ENCODE measurements around the gene SIM2.
"Not testable (repeated sequence)": the region's sequence is repeated elsewhere in the genome, so short reads cannot be mapped to it uniquely, and the experiment has no call there.

The SIM2 gene

GRCh38 chr21:36698981-36699545 lies at the start of gene SIM2:
TSS of gene SIM2 (plus strand) at chr21:36699115. CDS start at chr21:36699747, 632 bp downstream.
- no peak for TF ChIP-seq CTCF (IDR thresholded peaks at IDR 0.05; ENCODE audit: low read depth, low read length, missing control alignments)
- peak within 1 kb of the TSS; percentile 24 for H3K4me3 ChIP-seq (replicated peaks; ENCODE audit: low read depth, low read length)
- DNase-seq (ENCODE audit: extremely low read depth, low read depth) = no peak

GRCh38 chr21:36654324-36654723 lies 44.6 kb upstream of the SIM2 start:
- no peak overlapping the region for H3K4me3 ChIP-seq (replicated peaks; ENCODE audit: low read depth, low read length)
- no peak for TF ChIP-seq CTCF (IDR thresholded peaks at IDR 0.05; ENCODE audit: low read depth, low read length, missing control alignments)
- no peak for DNase-seq (ENCODE audit: extremely low read depth, low read depth)

- TF ChIP-seq CTCF (IDR thresholded peaks at IDR 0.05; ENCODE audit: low read depth, low read length, missing control alignments) = no peak
- H3K4me3 ChIP-seq (replicated peaks; ENCODE audit: low read depth, low read length) = no peak overlapping the region
- no peak for DNase-seq (ENCODE audit: extremely low read depth, low read depth)
Measured at GRCh38 chr21:36654796-36655325, 44.1 kb upstream of the SIM2 start.

- H3K4me3 ChIP-seq (replicated peaks; ENCODE audit: low read depth, low read length) = no peak overlapping the region
- TF ChIP-seq CTCF (IDR thresholded peaks at IDR 0.05; ENCODE audit: low read depth, low read length, missing control alignments) = no peak
- DNase-seq (ENCODE audit: extremely low read depth, low read depth) = no peak
Measured at GRCh38 chr21:36656138-36656537, 42.8 kb upstream of the SIM2 start.

GRCh38 chr21:36657290-36657689 lies 41.6 kb upstream of the SIM2 start:
- not testable (repeated sequence) for DNase-seq (ENCODE audit: extremely low read depth, low read depth); H3K4me3 ChIP-seq (replicated peaks; ENCODE audit: low read depth, low read length)

- no peak for DNase-seq (ENCODE audit: extremely low read depth, low read depth)
- H3K4me3 ChIP-seq (replicated peaks; ENCODE audit: low read depth, low read length) = no peak overlapping the region
- TF ChIP-seq CTCF (IDR thresholded peaks at IDR 0.05; ENCODE audit: low read depth, low read length, missing control alignments) = no peak
Measured at GRCh38 chr21:36657999-36658398, 40.9 kb upstream of the SIM2 start.

- no peak for TF ChIP-seq CTCF (IDR thresholded peaks at IDR 0.05; ENCODE audit: low read depth, low read length, missing control alignments)
- no peak for DNase-seq (ENCODE audit: extremely low read depth, low read depth)
Measured at GRCh38 chr21:36658926-36659325, 40.0 kb upstream of the SIM2 start.

More at GRCh38 chr21:36658926-36659325, 40.0 kb upstream of the SIM2 start:
- no peak overlapping the region for H3K4me3 ChIP-seq (replicated peaks; ENCODE audit: low read depth, low read length)

Measured in HFF-Myc (cell line).